Measurements from ENCODE around the gene GPC5.
"Not testable (repeated sequence)": the region's sequence is repeated elsewhere in the genome, so short reads cannot be mapped to it uniquely, and the experiment has no call there.

Gene GPC5

GRCh38 chr13:92649140-92649813 lies 1250.9 kb downstream of the GPC5 start:
- DNase-seq (ENCODE audit: low read depth in 2 of 2) = no peak

GRCh38 chr13:92656103-92656502 lies 1257.7 kb downstream of the GPC5 start:
- DNase-seq (ENCODE audit: low read depth in 2 of 2) = no peak

GRCh38 chr13:92656648-92657047 lies 1258.2 kb downstream of the GPC5 start:
- no peak for DNase-seq (ENCODE audit: low read depth in 2 of 2)

- DNase-seq (ENCODE audit: low read depth in 2 of 2) = no peak
Measured at GRCh38 chr13:92657565-92657964, 1259.1 kb downstream of the GPC5 start.

GRCh38 chr13:92658293-92658692 lies 1259.9 kb downstream of the GPC5 start:
- no peak for DNase-seq (ENCODE audit: low read depth in 2 of 2)

GRCh38 chr13:92661406-92661805 lies 1263.0 kb downstream of the GPC5 start:
- no peak for DNase-seq (ENCODE audit: low read depth in 2 of 2)

GRCh38 chr13:92668157-92668556 lies 1269.7 kb downstream of the GPC5 start:
- no peak for DNase-seq (ENCODE audit: low read depth in 2 of 2)

GRCh38 chr13:92670096-92670495 lies 1271.7 kb downstream of the GPC5 start:
- no peak for DNase-seq (ENCODE audit: low read depth in 2 of 2)

GRCh38 chr13:92671821-92672220 lies 1273.4 kb downstream of the GPC5 start:
- no peak for DNase-seq (ENCODE audit: low read depth in 2 of 2)

- DNase-seq (ENCODE audit: low read depth in 2 of 2) = no peak
Measured at GRCh38 chr13:92676246-92676645, 1277.8 kb downstream of the GPC5 start.

GRCh38 chr13:92677571-92677970 lies 1279.2 kb downstream of the GPC5 start:
- no peak for DNase-seq (ENCODE audit: low read depth in 2 of 2)

GRCh38 chr13:92679602-92680001 lies 1281.2 kb downstream of the GPC5 start:
- DNase-seq (ENCODE audit: low read depth in 2 of 2) = no peak

- DNase-seq (ENCODE audit: low read depth in 2 of 2) = no peak
Measured at GRCh38 chr13:92681239-92681638, 1282.8 kb downstream of the GPC5 start.

- DNase-seq (ENCODE audit: low read depth in 2 of 2) = no peak
Measured at GRCh38 chr13:92682832-92683517, 1284.6 kb downstream of the GPC5 start.

- no peak for DNase-seq (ENCODE audit: low read depth in 2 of 2)
Measured at GRCh38 chr13:92694047-92694446, 1295.6 kb downstream of the GPC5 start.

- not testable (repeated sequence) for DNase-seq (ENCODE audit: low read depth in 2 of 2)
Measured at GRCh38 chr13:92695827-92696226, 1297.4 kb downstream of the GPC5 start.

- no peak for DNase-seq (ENCODE audit: low read depth in 2 of 2)
Measured at GRCh38 chr13:92716749-92717148, 1318.3 kb downstream of the GPC5 start.

GRCh38 chr13:92717857-92718256 lies 1319.4 kb downstream of the GPC5 start:
- no peak for DNase-seq (ENCODE audit: low read depth in 2 of 2)

- DNase-seq (ENCODE audit: low read depth in 2 of 2) = no peak
Measured at GRCh38 chr13:92719868-92720267, 1321.4 kb downstream of the GPC5 start.

- DNase-seq (ENCODE audit: low read depth in 2 of 2) = no peak
Measured at GRCh38 chr13:92721620-92722019, 1323.2 kb downstream of the GPC5 start.

- no peak for DNase-seq (ENCODE audit: low read depth in 2 of 2)
Measured at GRCh38 chr13:92727118-92727517, 1328.7 kb downstream of the GPC5 start.

- no peak for DNase-seq (ENCODE audit: low read depth in 2 of 2)
Measured at GRCh38 chr13:92734068-92734467, 1335.6 kb downstream of the GPC5 start.

GRCh38 chr13:92734545-92734944 lies 1336.1 kb downstream of the GPC5 start:
- DNase-seq (ENCODE audit: low read depth in 2 of 2) = no peak

- DNase-seq (ENCODE audit: low read depth in 2 of 2) = no peak
Measured at GRCh38 chr13:92735909-92736308, 1337.5 kb downstream of the GPC5 start.
